Bronchial epithelial cell (primary cell): ENCODE measurements around the gene ARL15. TPM values are rescaled to one million over a fixed set of nuclear protein-coding genes. Genes with fewer than 3 reads are reported as not detected.

Source experiments
- DNase-seq: peaks from one replicate; pipeline ENCODE4 v3.0.0-alpha.2; 2010; ENCODE audit warnings: low read depth
- FAIRE-seq: peaks from 2 replicates; lab custom pipeline; 2011; peaks lifted over from hg19 to GRCh38; lab: Jason Lieb, UNC
- H3K27me3 ChIP-seq: 2 replicates; pipeline ENCODE4 v1.5.1; 2011; ENCODE audit warnings: low read length; ENCODE audit not compliant: control insufficient read depth, insufficient read depth
- H3K36me3 ChIP-seq: 2 replicates; pipeline ENCODE4 v1.5.1; 2011; ENCODE audit warnings: low read length; ENCODE audit not compliant: control insufficient read depth, insufficient read depth
- H3K4me3 ChIP-seq: 2 replicates; pipeline ENCODE4 v1.5.1; 2011; ENCODE audit warnings: mild to moderate bottlenecking, low read depth, low read length, control low read depth
- CTCF ChIP-seq: IDR thresholded peaks from 2 replicates; pipeline ENCODE4 v1.5.1; 2011; ENCODE audit warnings: mild to moderate bottlenecking, moderate library complexity, low read length, control low read depth, inconsistent platforms; ENCODE audit not compliant: insufficient read depth, severe bottlenecking
- total RNA-seq: library from RNA; depleted of rRNA; stranded (reverse); fragments of >200 nt; gene quantifications from 2 replicates; pipeline ENCODE4 v1.2.1, GENCODE V29; 2014

The ARL15 gene
- total RNA-seq, 1 donor from 2014 or later = 13.7 TPM

GRCh38 chr5:53927668-53928247, 382.6 kb downstream of the ARL15 start:
- Histone ChIP-seq H3K36me3 (no peaks in the 10 kb centered on the region), H3K27me3 (no peaks in the 10 kb centered on the region), H3K4me3 (no peak overlapping the region)
- TF ChIP-seq CTCF = no peak
- no peak for FAIRE-seq
- DNase-seq = no peak

- FAIRE-seq = no peak
- H3K27me3 ChIP-seq = no peaks in the 10 kb centered on the region
- H3K4me3 ChIP-seq = no peak overlapping the region
- DNase-seq = no peak
- no peak for TF ChIP-seq CTCF
- no peaks in the 10 kb centered on the region for H3K36me3 ChIP-seq
Observed at GRCh38 chr5:53926026-53926425, 384.3 kb downstream of the ARL15 start.

- Histone ChIP-seq H3K4me3 (no peak overlapping the region), H3K27me3 (no peaks in the 10 kb centered on the region), H3K36me3 (no peaks in the 10 kb centered on the region)
- DNase-seq = no peak
- FAIRE-seq = no peak
- TF ChIP-seq CTCF = no peak
Observed at GRCh38 chr5:53924392-53924791, 386.0 kb downstream of the ARL15 start.

GRCh38 chr5:53923961-53924360, 386.4 kb downstream of the ARL15 start:
- Histone ChIP-seq H3K4me3 (no peak overlapping the region), H3K27me3 (no peaks in the 10 kb centered on the region), H3K36me3 (no peaks in the 10 kb centered on the region)
- TF ChIP-seq CTCF = no peak
- no peak for FAIRE-seq
- no peak for DNase-seq

GRCh38 chr5:53922508-53923498, 387.6 kb downstream of the ARL15 start:
- Histone ChIP-seq H3K36me3 (no peaks in the 10 kb centered on the region), H3K4me3 (no peak overlapping the region), H3K27me3 (no peaks in the 10 kb centered on the region)
- DNase-seq = no peak
- TF ChIP-seq CTCF = no peak
- no peak for FAIRE-seq
